Measurements from ENCODE around the gene TMPRSS11A.

The TMPRSS11A gene

DNA sequence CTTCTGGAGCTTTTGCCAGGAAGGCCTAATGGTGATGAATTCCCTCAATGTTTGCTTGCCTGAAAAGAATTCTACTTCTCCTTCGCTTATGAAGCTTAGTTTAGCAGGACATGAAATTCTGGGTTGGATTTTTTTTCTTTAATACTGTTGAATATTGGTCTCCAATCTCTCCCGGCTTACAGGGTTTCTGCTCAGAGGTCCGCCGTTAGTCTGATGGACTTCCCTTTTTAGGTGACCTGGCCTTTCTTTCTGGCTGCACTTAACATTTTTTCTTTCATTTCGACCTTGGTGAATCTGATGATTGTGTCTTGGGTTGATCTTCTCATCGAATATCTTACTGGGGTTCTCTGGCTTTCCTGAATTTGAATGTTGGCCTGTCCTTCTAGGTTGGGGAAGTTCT is 17.2 kb upstream of the TMPRSS11A start:
- DNase-seq (ENCODE audit: low spot score) = no peak
- in situ Hi-C loops (cut with MboI; ENCODE audit: low pct_unique_long_range_greater_than_20kb, low sequenced_read_pairs, unreplicated experiment) = loop anchor here (25.0 kb wide), 1 partner anchor 207 kb away; no protein-coding TSS in a partner anchor

DNA sequence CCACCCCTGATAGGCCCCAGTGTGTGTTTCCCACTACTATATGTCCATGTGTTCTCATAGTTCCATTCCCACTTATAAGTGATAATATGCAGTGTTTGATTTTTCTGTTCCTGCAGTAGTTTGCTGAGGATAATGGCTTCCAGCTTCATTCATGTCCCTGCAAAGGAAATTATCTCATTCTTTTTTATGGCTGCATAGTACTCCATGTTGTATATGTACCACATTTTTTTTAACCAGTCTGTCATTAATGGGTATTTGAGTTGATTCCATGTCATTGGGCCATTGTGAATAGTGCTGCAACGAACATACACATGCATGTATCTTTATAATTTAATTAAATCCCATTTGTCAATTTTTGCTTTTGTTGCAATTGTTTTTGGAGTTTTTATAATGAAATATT is 10.3 kb upstream of the TMPRSS11A start:
- in situ Hi-C loops (cut with MboI; ENCODE audit: low pct_unique_long_range_greater_than_20kb, low sequenced_read_pairs, unreplicated experiment) = no loop called here

More for the DNA sequence above, 17.2 kb upstream of the TMPRSS11A start:
- TF ChIP-seq, protein P1, sequence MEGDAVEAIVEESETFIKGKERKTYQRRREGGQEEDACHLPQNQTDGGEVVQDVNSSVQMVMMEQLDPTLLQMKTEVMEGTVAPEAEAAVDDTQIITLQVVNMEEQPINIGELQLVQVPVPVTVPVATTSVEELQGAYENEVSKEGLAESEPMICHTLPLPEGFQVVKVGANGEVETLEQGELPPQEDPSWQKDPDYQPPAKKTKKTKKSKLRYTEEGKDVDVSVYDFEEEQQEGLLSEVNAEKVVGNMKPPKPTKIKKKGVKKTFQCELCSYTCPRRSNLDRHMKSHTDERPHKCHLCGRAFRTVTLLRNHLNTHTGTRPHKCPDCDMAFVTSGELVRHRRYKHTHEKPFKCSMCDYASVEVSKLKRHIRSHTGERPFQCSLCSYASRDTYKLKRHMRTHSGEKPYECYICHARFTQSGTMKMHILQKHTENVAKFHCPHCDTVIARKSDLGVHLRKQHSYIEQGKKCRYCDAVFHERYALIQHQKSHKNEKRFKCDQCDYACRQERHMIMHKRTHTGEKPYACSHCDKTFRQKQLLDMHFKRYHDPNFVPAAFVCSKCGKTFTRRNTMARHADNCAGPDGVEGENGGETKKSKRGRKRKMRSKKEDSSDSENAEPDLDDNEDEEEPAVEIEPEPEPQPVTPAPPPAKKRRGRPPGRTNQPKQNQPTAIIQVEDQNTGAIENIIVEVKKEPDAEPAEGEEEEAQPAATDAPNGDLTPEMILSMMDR (IDR thresholded peaks at IDR 0.05; ENCODE audit: extremely low read depth, insufficient read depth, missing control alignments) = no peak

DNA sequence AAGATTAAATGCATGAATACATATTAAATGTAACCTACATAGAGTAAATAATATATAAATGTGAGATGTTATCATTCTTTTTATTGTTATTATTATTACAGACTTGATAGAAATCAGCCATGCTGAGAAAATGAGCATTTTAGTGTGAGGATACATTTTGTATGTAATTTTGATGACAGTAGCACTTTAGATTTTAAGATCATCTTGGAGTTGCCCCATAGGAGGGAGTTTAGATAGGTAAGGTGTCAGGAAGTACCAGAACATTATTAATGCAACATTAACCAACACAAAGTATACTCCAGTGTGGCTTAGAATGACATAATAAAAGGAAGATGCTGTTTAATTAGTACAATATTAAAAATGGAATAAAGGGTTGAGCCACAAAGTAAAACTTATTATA is 8.4 kb downstream of the TMPRSS11A start:
- in situ Hi-C loops (cut with MboI; ENCODE audit: low pct_unique_long_range_greater_than_20kb, low sequenced_read_pairs, unreplicated experiment) = no loop called here
- TF ChIP-seq, protein P1 (IDR thresholded peaks at IDR 0.05; ENCODE audit: extremely low read depth, insufficient read depth, missing control alignments) = no peak
- DNase-seq (ENCODE audit: low spot score) = no peak

More for the DNA sequence above, 10.3 kb upstream of the TMPRSS11A start:
- DNase-seq (ENCODE audit: low spot score) = no peak
- TF ChIP-seq, protein P1 (IDR thresholded peaks at IDR 0.05; ENCODE audit: extremely low read depth, insufficient read depth, missing control alignments) = no peak

DNA sequence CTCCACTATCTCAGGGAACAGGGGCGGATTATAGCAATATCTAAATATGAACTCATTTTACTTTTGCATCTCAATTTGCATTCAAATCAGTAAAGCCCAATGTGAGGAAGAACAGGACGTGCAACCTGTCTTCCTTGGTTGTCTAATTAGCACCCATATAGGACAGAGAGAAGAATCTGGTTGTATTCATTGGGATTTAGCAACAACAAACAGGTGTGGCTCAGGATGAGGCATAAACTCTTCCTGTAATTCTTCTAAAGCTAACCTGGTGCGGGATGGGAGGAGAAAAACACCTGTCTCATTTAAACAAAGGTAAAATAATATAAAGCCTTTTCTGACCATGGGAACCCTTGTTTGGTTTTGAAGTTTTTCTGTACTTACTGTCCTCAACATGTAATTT is 22.2 kb downstream of the TMPRSS11A start:
- TF ChIP-seq, protein P1 (IDR thresholded peaks at IDR 0.05; ENCODE audit: extremely low read depth, insufficient read depth, missing control alignments) = no peak
- in situ Hi-C loops (cut with MboI; ENCODE audit: low pct_unique_long_range_greater_than_20kb, low sequenced_read_pairs, unreplicated experiment) = no loop called here
- DNase-seq (ENCODE audit: low spot score) = no peak

DNA sequence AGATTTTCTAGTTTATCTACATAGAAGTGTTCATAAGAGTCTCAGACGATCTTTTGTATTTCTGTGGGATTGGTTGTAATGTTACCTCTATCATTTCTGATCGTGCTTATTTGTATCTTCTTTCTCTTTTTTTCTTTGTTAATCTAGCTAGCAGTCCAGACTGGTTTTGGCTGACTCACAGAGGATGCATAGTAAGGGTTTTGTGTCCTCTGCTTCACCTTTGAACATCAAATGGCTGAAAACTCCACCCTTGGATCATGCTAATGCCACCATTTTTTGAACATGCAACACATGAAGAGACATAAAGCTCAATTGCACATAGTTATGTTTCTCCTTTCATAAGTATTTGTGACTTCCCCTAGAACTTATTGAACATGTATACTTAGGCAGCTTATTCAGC is 22.8 kb downstream of the TMPRSS11A start:
- TF ChIP-seq, protein P1 (IDR thresholded peaks at IDR 0.05; ENCODE audit: extremely low read depth, insufficient read depth, missing control alignments) = no peak
- in situ Hi-C loops (cut with MboI; ENCODE audit: low pct_unique_long_range_greater_than_20kb, low sequenced_read_pairs, unreplicated experiment) = no loop called here
- no peak for DNase-seq (ENCODE audit: low spot score)

DNA sequence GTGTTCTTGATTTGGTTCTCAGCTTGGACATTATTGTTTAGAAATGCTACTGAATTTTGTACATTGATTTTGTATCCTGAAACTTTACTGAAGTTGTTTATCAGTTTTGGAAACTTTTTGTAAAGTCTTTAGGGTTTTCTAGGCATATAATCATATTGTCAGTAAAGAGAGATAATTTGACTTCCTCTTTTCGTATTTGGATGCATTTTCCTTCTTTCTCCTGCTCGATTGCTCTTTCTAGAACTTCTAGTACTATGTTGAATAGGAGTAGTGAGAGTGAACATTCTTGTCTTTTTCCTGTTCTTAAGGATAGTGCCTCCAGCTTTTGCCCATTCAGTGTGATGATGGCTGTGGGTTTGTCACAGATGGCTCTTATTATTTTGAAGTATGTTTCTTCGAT is 24.1 kb downstream of the TMPRSS11A start:
- in situ Hi-C loops (cut with MboI; ENCODE audit: low pct_unique_long_range_greater_than_20kb, low sequenced_read_pairs, unreplicated experiment) = no loop called here
- no peak for DNase-seq (ENCODE audit: low spot score)
- TF ChIP-seq, protein P1 (IDR thresholded peaks at IDR 0.05; ENCODE audit: extremely low read depth, insufficient read depth, missing control alignments) = no peak

DNA sequence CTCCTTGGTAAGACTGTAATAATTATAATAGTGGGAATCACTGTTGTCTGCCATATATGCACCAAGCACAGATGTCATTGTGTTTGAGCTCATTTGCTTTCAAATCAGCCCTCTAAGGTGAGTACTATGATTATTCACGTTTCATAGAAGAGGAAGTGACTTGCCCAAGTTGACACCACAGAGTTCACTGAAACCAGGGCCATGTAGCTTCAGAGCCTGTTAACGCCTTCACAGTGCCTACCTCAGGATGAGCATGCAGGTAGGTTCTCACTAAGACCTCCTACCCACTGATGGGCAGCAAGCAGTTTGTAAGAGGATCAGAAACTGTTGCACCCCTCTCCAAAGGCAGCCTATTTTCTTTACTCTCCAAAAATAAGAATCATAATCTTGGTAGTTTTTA is 27.4 kb downstream of the TMPRSS11A start:
- no peak for DNase-seq (ENCODE audit: low spot score)
- TF ChIP-seq, protein P1 (IDR thresholded peaks at IDR 0.05; ENCODE audit: extremely low read depth, insufficient read depth, missing control alignments) = no peak
- in situ Hi-C loops (cut with MboI; ENCODE audit: low pct_unique_long_range_greater_than_20kb, low sequenced_read_pairs, unreplicated experiment) = no loop called here

Data from GM13977 (cell line).